Measurements from ENCODE around the gene ADGRD2. TPM values are rescaled to one million over a fixed set of nuclear protein-coding genes. Genes with fewer than 3 reads are reported as not detected.

ADGRD2 gene
- total and polyA plus RNA-seq, 2 of the 13 experiments (the other 11 are each of a cell fraction or from before 2014, with no cell fraction given) = not detected

GRCh38 chr9:124510650-124511425 is 60.6 kb downstream of the ADGRD2 start (continued):
- TF ChIP-seq ZNF687 (CRISPR knock-in tag; IDR thresholded peaks at IDR 0.05) (peak; percentile 71), IKZF5 (CRISPR knock-in tag; IDR thresholded peaks at IDR 0.05) (peak; percentile 69), ZNF841 (CRISPR knock-in tag; IDR thresholded peaks at IDR 0.05; ENCODE audit: borderline replicate concordance) (no peak), ZBTB43 (CRISPR knock-in tag; conservative IDR thresholded peaks at IDR 0.05) (no peak; the same call in 1 of the 2 replicates), THRA (CRISPR knock-in tag; IDR thresholded peaks at IDR 0.05; ENCODE audit: borderline replicate concordance) (peak; percentile 98), MAF1 (CRISPR knock-in tag; IDR thresholded peaks at IDR 0.05; ENCODE audit: borderline replicate concordance) (no peak), ZNF207 (IDR thresholded peaks at IDR 0.05; ENCODE audit: borderline replicate concordance) (no peak), KLF11 (CRISPR knock-in tag; IDR thresholded peaks at IDR 0.05) (no peak), CREBL2 (CRISPR knock-in tag; IDR thresholded peaks at IDR 0.05; ENCODE audit: borderline replicate concordance) (no peak), ATRX (CRISPR knock-in tag; IDR thresholded peaks at IDR 0.05; ENCODE audit: borderline replicate concordance) (no peak), ZNF496 (CRISPR knock-in tag; IDR thresholded peaks at IDR 0.05; ENCODE audit: insufficient replicate concordance) (no peak), ETS1 (CRISPR knock-in tag; IDR thresholded peaks at IDR 0.05) (no peak), ZNF484 (CRISPR knock-in tag; IDR thresholded peaks at IDR 0.05; ENCODE audit: borderline replicate concordance, low read depth) (no peak), LBX2 (CRISPR knock-in tag; IDR thresholded peaks at IDR 0.05; ENCODE audit: borderline replicate concordance) (no peak), ZNF543 (CRISPR knock-in tag; IDR thresholded peaks at IDR 0.05) (no peak), PHB2 (IDR thresholded peaks at IDR 0.05; ENCODE audit: partially characterized antibody) (no peak), ZNF740 (CRISPR knock-in tag; IDR thresholded peaks at IDR 0.05) (no peak; the same call in 1 of the 2 replicates)

Data from HepG2 (cell line).